ENCODE results near the gene PIAS1. TPM values are rescaled to one million over a fixed set of nuclear protein-coding genes. Genes with fewer than 3 reads are reported as not detected.

PIAS1 gene
- total RNA-seq, 2 donors from 2014 or later: 24.1 to 63.3 TPM

- Histone ChIP-seq H3K27ac (no peak overlapping the region), H3K36me3 (replicated peaks in 1 of 2; ENCODE audit: insufficient read depth in 1 of 2, low read depth in 2 of 2) (peaks cover 3 to 5% of the 10 kb centered on the region in 2 donors), H3K4me3 (no peak overlapping the region), H3K4me1 (no peaks in the 10 kb centered on the region), H3K27me3 (no peaks in the 10 kb centered on the region), H3K9me3 (no peaks in the 10 kb centered on the region)
- no peak for ATAC-seq
- TF ChIP-seq CTCF (IDR thresholded peaks at IDR 0.05): no peak
- no peak for TF ChIP-seq POLR2A (IDR thresholded peaks at IDR 0.05)
- intact Hi-C loops (cut with DNase I): no loop called here
- no peak for DNase-seq
- 95 to 97% methylated on average over 1 of the region's 1 CpG for WGBS, 2 donors
These were observed 94.9 kb downstream of the PIAS1 start for GRCh38 chr15:68149059-68149458.

GRCh38 chr15:68150187-68150586, 96.1 kb downstream of the PIAS1 start:
- intact Hi-C loops (cut with DNase I): loop anchor here (5.0 kb wide), 1 partner anchor 288 kb away; no protein-coding TSS in a partner anchor
- Histone ChIP-seq H3K9me3 (no peaks in the 10 kb centered on the region), H3K4me3 (no peak overlapping the region), H3K36me3 (replicated peaks in 1 of 2; ENCODE audit: insufficient read depth in 1 of 2, low read depth in 2 of 2) (peaks cover 3 to 5% of the 10 kb centered on the region in 2 donors), H3K4me1 (peaks cover 8% of the 10 kb centered on the region), H3K27ac (no peak overlapping the region), H3K27me3 (no peaks in the 10 kb centered on the region)
- DNase-seq: no peak
- 78 to 79% methylated on average over 1 of the region's 1 CpG for WGBS, 2 donors
- TF ChIP-seq CTCF (IDR thresholded peaks at IDR 0.05) (no peak), POLR2A (IDR thresholded peaks at IDR 0.05) (no peak)
- ATAC-seq: no peak

GRCh38 chr15:68151277-68151676, 97.2 kb downstream of the PIAS1 start:
- Histone ChIP-seq H3K27ac (no peak overlapping the region), H3K27me3 (no peaks in the 10 kb centered on the region), H3K4me1 (peaks cover 8% of the 10 kb centered on the region), H3K4me3 (no peak overlapping the region), H3K36me3 (replicated peaks in 1 of 2; ENCODE audit: insufficient read depth in 1 of 2, low read depth in 2 of 2) (peaks cover 3 to 5% of the 10 kb centered on the region in 2 donors), H3K9me3 (no peaks in the 10 kb centered on the region)
- intact Hi-C loops (cut with DNase I): loop anchor here (5.0 kb wide), 1 partner anchor 289 kb away; no protein-coding TSS in a partner anchor
- no peak for DNase-seq
- no peak for ATAC-seq
- WGBS, 2 donors: 92 to 100% methylated on average over 1 of the region's 1 CpG
- TF ChIP-seq CTCF (IDR thresholded peaks at IDR 0.05) (no peak), POLR2A (IDR thresholded peaks at IDR 0.05) (no peak)

GRCh38 chr15:68152342-68152741, 98.2 kb downstream of the PIAS1 start:
- H3K9me3 ChIP-seq: no peaks in the 10 kb centered on the region
- peaks cover 8% of the 10 kb centered on the region for H3K4me1 ChIP-seq
- DNase-seq (no peak), ATAC-seq (no peak)
- H3K27ac ChIP-seq: no peak overlapping the region
- H3K36me3 ChIP-seq (replicated peaks in 1 of 2; ENCODE audit: insufficient read depth in 1 of 2, low read depth in 2 of 2): no peaks in the 10 kb centered on the region
- TF ChIP-seq POLR2A (IDR thresholded peaks at IDR 0.05) (no peak), CTCF (IDR thresholded peaks at IDR 0.05) (no peak)
- H3K4me3 ChIP-seq: no peak overlapping the region
- intact Hi-C loops (cut with DNase I): loop anchor here (5.0 kb wide), 1 partner anchor 290 kb away; no protein-coding TSS in a partner anchor
- WGBS, 2 donors: 96 to 97% methylated on average over 2 of the region's 2 CpGs
- H3K27me3 ChIP-seq: no peaks in the 10 kb centered on the region

- no peaks in the 10 kb centered on the region for H3K36me3 ChIP-seq (replicated peaks in 1 of 2; ENCODE audit: insufficient read depth in 1 of 2, low read depth in 2 of 2)
- H3K4me1 ChIP-seq: peaks cover 18% of the 10 kb centered on the region
- H3K9me3 ChIP-seq: no peaks in the 10 kb centered on the region
- ATAC-seq (no peak), DNase-seq (peak; percentile 43 to 65 (median 61))
- no peak overlapping the region for H3K4me3 ChIP-seq
- H3K27me3 ChIP-seq: no peaks in the 10 kb centered on the region
- intact Hi-C loops (cut with DNase I): loop anchor here (5.0 kb wide), 1 partner anchor 293 kb away; no protein-coding TSS in a partner anchor
- 22 to 28% methylated on average over 4 of the region's 4 CpGs for WGBS, 2 donors
- TF ChIP-seq CTCF (IDR thresholded peaks at IDR 0.05) (peak; percentile 34 to 90 (median 83)), POLR2A (IDR thresholded peaks at IDR 0.05) (no peak)
- H3K27ac ChIP-seq: no peak overlapping the region
These were observed 100.9 kb downstream of the PIAS1 start for GRCh38 chr15:68154923-68155559.

All from body of pancreas (tissue), 4 donors.